ENCODE results near the gene SLC9A2. TPM values are rescaled to one million over a fixed set of nuclear protein-coding genes. Genes with fewer than 3 reads are reported as not detected.

The SLC9A2 gene
- total and polyA plus RNA-seq, 2 of the 13 experiments (the other 11 are each of a cell fraction or from before 2014, with no cell fraction given): 0.02 TPM; not detected in 1

- no peak overlapping the region for H3K9ac ChIP-seq (ENCODE audit: insufficient read depth, low read depth, low read length)
- no peak overlapping the region for H2AFZ ChIP-seq (ENCODE audit: low read length)
- no peaks in the 10 kb centered on the region for H3K36me3 ChIP-seq (replicated peaks in 1 of 2; ENCODE audit: control insufficient read depth in 1 of 2, insufficient read depth in 2 of 2, low read length in 2 of 2)
- ATAC-seq (no peak), DNase-seq (ENCODE audit: low spot score) (no peak), FAIRE-seq (no peak)
- peaks cover 0 to 4% of the 10 kb centered on the region in 2 experiments; a peak in 2 of 5 replicates for H3K27me3 ChIP-seq (ENCODE audit: control insufficient read depth in 1 of 2, insufficient read depth in 2 of 2, low read length in 2 of 2)
- H3K27ac ChIP-seq (ENCODE audit: extremely low read length, insufficient read depth, low read length): no peak overlapping the region
- H3K4me3 ChIP-seq (replicated peaks in 1 of 3; ENCODE audit: insufficient read depth in 1 of 3, low read depth in 2 of 3, low read length in 3 of 3): no peak overlapping the region
- CTCF ChIA-PET (ENCODE audit: low intra/inter-chr PET ratio, low total read pairs): no interaction called here
- no peaks in the 10 kb centered on the region for H3K79me2 ChIP-seq (ENCODE audit: insufficient read depth, low read length)
- 22% methylated on average over 2 of the region's 2 CpGs for WGBS (ENCODE audit: low lambda C conversion rate)
- no peak overlapping the region for H3K4me2 ChIP-seq (ENCODE audit: low read depth, low read length)
- H3K4me1 ChIP-seq (ENCODE audit: insufficient read depth, low read length): no peaks in the 10 kb centered on the region
- in situ Hi-C loops (cut with HindIII; ENCODE audit: extremely low pct_ligation_motif_present, low pct_unique_long_range_greater_than_20kb): no loop called here
- intact Hi-C loops (cut with micrococcal nuclease; ENCODE audit: unreplicated experiment): no loop called here
- BruUV-seq (replicated peaks): no TSS peak
- POLR2A ChIA-PET: no interaction called here
- H3K9me3 ChIP-seq (ENCODE audit: low read length): no peaks in the 10 kb centered on the region
- H4K20me1 ChIP-seq (ENCODE audit: insufficient read depth, low read length): no peaks in the 10 kb centered on the region
- no peak for TF ChIP-seq POLR2AphosphoS2 (IDR thresholded peaks at IDR 0.05; ENCODE audit: low read depth, low read length)
- no peak for TF ChIP-seq GLI4 (CRISPR knock-in tag; IDR thresholded peaks at IDR 0.05; ENCODE audit: borderline replicate concordance)
- no peak for TF ChIP-seq ATF4 (CRISPR knock-in tag; IDR thresholded peaks at IDR 0.05)
- no peak for TF ChIP-seq ZNF547 (CRISPR knock-in tag; IDR thresholded peaks at IDR 0.05)
- TF ChIP-seq FOXJ3 (CRISPR knock-in tag; IDR thresholded peaks at IDR 0.05; ENCODE audit: borderline replicate concordance): no peak
- TF ChIP-seq CCAR2 (optimal IDR thresholded peaks at IDR 0.05; ENCODE audit: low read depth, low read length): no peak
- TF ChIP-seq ZNF672 (CRISPR knock-in tag; IDR thresholded peaks at IDR 0.05): no peak
- no peak for TF ChIP-seq ZFP90 (CRISPR knock-in tag; IDR thresholded peaks at IDR 0.05; ENCODE audit: borderline replicate concordance)
- no peak for TF ChIP-seq TFE3 (CRISPR knock-in tag; IDR thresholded peaks at IDR 0.05)
- no peak for TF ChIP-seq ATF6 (CRISPR knock-in tag; conservative IDR thresholded peaks at IDR 0.05)
- TF ChIP-seq ZNF616 (CRISPR knock-in tag; IDR thresholded peaks at IDR 0.05; ENCODE audit: low read depth): no peak
- no peak for TF ChIP-seq ZNF572 (CRISPR knock-in tag; IDR thresholded peaks at IDR 0.05)
- no peak for TF ChIP-seq HHEX (CRISPR knock-in tag; IDR thresholded peaks at IDR 0.05)
- TF ChIP-seq TBX2 (CRISPR knock-in tag; IDR thresholded peaks at IDR 0.05; ENCODE audit: borderline replicate concordance): no peak
- no peak for TF ChIP-seq IKZF5 (CRISPR knock-in tag; IDR thresholded peaks at IDR 0.05)
- no peak for TF ChIP-seq RFX1 (IDR thresholded peaks at IDR 0.05)
These were observed 20.1 kb downstream of the SLC9A2 start for GRCh38 chr2:102639429-102639828.

All from HepG2 (cell line).